Measurements from ENCODE around the gene ALPL.
A peak's percentile ranks its signal among the peaks of the same experiment; 100 is the strongest.
"Not testable (repeated sequence)": the region's sequence is repeated elsewhere in the genome, so short reads cannot be mapped to it uniquely, and the experiment has no call there.

The ALPL gene

GRCh38 chr1:21508580-21509350, 458 bp upstream of the ALPL start:
- DNase-seq = peak; percentile 74

- DNase-seq = no peak
Observed at GRCh38 chr1:21510113-21510493, 880 bp downstream of the ALPL start.

GRCh38 chr1:21510885-21511578, 1.8 kb downstream of the ALPL start:
- no peak for DNase-seq

DNA sequence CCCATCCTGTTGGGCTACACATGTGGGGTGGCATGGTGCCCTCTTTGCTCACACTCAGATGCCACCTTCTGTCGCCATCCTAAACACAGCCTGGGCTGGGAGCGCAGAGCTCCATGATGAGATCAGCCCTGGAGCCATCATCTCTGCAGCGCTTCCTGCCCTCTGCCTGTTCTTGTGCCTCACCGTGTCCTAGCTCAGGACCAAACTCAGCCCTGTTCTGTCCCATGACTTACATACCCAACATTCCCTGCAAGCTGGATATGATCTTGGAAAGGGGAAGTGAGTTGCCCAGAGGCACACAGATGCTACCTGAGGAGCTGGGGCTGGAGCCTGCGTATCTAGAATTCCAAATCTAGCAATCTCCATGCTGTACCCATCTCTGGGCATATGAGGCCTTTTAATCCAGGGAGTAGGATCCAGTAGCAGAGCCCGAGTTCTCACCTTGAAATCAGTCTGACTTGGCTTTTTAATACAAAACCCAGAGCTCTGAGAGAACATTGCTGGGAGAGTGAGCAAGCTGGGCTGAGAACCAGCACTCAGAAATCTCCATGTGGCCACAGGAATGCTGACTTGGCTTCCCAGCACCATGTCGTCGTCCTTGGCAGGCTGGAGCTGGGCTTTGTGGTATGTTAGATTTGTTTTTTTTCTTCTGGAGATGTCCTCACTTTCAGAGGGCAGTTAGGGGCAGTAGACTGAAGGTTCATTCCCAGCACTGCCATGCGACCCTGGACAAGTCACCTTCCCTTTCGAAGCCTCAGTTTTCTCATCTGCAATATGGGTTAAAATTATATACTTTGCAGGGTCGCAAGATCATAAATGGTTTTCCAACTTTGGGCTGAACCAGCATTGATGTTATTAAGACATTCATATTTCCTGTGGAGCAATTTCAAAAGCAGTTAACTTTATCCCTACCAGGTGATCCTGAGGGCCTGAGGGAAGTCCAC, 2.6 kb downstream of the ALPL start:
- no peak for DNase-seq

DNA sequence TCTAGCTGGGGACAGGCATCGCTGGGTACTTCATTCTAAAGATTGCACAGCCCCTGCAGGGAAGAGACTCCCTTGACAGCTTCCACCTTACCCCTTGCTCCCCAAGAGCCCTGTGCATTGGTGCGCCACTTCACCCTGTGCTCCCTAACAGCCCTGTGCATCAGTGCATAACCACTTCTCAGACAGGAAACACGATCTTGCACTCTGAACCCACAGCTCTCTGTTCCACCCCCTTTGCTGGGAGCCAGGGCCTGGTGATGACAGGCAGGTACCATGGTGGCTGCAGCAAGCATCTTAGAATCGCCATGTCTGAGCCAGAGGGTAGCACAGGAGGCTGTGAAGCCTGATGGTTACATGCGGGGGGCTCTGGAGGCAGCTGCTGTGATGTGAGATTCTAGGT, 5.0 kb downstream of the ALPL start:
- no peak for DNase-seq

GRCh38 chr1:21517161-21517589, 8.0 kb downstream of the ALPL start:
- no peak for DNase-seq

DNA sequence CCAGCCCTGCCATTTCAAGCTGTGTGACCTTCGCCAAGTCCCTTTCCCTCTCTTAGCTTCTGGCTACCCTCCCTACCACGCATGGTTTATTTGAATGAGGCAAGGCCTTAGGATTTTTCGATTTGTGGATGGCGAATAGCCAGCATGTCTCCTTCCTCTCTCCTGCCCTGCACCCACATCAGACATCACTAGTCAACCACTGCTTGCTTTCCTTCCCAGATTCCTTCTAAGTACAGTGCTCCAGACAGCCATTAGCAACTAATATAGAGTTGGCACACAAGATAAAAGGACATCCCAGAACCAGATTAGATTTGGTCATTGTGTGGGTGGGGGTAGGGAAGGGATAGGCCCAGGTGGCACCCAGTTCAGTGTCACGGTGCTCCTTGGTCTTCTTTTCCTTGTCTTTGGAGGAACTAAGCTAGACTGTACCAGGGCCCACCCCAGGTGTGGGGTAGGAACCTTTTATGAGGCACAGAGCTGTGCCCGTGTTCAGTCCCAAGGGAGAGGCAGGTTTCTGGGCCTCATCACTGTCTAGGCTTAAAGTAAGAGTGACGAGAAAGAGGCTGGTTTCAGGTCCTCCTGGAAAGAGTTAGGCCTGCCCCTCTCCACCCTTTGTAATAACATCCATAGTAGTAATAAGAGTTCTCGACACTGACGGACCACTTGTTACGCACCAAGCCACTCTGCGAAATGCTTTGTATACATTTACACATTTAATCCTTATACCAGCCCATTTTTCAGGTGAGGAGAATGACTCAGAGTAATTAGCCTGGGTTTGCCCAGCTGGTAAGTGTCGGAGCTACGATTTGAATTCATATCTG, 8.6 kb downstream of the ALPL start:
- DNase-seq = no peak

DNA sequence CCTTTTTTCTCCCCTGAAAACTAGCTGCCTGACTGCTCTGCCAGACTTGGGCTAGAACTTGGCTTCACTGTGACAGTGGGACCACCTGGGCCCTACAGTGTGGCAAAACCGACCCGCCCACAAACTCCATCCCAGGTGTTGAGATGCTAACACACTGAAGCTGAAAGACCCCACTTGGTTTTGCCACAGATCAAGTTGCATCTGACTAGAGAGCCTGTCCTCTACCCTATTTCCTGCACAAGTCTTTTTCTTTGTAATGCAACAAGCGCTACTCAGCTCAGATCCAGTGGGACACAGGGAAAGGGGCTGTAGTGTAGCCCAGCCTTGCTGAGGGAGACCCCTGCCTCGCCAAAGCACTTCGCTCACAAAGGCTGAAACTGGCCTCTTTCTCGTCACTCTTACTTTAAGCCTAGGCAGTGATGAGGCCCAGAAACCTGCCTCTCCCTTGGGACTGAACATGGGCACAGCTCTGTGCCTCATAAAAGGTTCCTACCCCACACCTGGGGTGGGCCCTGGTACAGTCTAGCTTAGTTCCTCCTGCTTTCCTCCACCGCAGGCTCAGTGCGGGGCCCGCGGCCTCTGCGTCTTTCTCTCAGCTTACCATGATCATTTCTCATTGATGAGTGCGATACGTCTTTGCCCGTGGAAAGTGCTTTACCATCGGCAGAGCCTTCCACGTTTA, 9.7 kb downstream of the ALPL start:
- DNase-seq = no peak

GRCh38 chr1:21519486-21520070, 10.4 kb downstream of the ALPL start:
- not testable (repeated sequence) for DNase-seq

- no peak for DNase-seq
Observed at GRCh38 chr1:21520899-21521716, 11.9 kb downstream of the ALPL start.

DNA sequence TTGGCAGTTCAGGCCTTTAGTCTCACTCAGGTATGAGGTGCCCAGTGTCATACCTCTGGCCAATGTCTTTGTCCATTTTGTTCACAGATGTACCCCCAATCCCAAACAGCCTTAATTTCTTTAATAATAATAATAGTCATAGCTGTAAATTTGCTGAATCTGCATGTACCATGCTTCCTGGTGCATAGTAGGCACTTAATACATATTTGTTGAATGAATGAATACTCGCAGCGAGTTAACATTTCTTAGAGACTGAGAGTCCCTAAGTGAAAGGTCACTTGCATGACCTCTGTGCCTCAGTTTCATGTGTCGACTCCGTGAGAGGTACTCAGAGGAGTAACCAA, 12.5 kb downstream of the ALPL start:
- DNase-seq = no peak

- no peak for DNase-seq
Observed at GRCh38 chr1:21522525-21523038, 13.4 kb downstream of the ALPL start.

- no peak for DNase-seq
Observed at GRCh38 chr1:21523297-21523813, 14.1 kb downstream of the ALPL start.

DNA sequence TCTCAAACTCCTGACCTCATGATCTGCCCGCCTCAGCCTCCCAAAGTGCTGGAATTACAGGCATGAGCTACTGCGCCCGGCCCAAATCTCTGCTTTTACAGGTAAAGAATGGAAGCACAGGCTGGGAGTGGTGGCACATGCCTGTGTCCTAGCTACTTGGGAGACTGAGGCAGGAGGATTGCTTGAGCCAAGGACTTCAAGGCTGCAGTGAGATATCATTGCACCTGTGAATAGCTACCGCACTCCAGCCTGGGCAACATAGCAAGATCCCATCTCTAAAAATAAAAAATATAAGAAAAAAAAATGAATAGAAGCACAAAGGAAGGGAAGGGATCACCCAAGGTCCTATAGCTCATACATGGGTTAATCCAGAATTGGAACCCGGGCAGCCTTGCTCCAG, 15.0 kb downstream of the ALPL start:
- no peak for DNase-seq

DNA sequence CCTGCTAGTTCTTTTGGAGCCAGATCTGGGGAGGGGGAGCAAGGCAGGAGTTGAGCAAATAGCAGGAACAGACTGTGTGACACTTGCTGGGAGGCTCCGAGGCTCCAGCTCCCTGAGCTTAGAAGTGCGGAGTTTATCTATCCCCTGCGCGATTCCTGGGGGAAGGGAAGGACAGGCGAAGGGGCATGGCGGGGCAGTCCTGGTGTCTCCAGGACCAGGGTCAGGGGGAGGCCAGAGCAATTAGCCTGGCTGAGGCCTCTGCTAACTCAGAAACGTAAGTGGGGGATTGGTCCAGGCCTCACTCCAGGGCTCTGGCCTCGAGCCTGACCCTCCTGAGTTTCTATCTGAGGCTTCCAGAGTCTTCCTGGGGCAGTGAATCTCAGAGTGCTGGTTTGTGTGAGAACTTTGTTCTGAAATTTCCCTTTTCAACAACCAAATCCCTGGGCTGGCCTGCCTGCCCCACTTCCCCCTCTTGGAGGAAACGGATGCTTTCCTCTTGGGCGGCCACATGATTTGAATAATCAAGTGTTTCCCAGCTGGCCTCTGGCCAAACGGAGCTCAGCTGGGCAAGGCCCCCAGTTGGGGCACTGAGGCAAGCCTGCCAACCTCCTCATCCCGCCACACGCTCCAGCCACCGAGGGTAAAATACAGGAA, 15.6 kb downstream of the ALPL start:
- no peak for DNase-seq

DNA sequence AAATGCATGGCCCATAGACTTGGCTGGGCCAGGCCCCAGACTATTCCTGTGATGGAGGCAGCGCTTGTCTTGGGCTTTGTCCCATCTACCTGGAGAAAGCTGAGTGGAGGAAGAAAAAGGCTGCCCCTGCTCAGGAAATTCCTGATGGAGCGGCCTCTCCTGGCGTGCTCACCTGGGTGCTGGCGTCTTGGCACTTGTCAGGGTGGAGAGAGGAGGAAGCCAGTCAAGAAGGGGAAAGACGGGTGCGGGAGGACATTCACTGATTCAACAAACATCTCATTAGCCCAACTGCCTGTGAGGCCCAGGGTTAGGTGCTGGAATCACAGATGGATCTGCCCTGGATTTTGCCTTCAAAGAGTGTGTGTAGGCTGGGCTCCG, 16.1 kb downstream of the ALPL start:
- DNase-seq = no peak

DNA sequence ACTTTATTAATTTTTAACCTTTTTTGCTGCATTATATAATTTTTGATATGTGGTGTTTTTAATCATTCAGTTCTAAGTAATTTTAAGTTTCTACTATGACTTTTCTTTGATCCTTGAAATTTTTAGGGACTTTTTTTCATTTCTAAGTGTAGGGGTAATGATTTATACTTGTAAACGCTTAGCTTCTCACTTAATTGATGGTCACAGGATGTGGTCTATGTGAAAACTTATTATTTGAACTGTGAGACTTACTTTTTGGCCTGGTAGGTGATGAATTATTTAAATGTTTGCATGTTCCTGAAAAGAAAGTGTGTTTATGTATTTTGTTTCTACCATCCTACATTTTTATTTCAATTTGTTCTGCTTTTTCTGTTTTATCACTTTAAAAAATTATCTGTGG, 17.2 kb downstream of the ALPL start:
- DNase-seq = no peak

- DNase-seq = no peak
Observed at GRCh38 chr1:21530368-21531016, 21.3 kb downstream of the ALPL start.

- no peak for DNase-seq
Observed at GRCh38 chr1:21531241-21531640, 22.0 kb downstream of the ALPL start.
